ENCODE data around the gene TRIM52. TPM values are rescaled to one million over a fixed set of nuclear protein-coding genes. Genes with fewer than 3 reads are reported as not detected.

Gene TRIM52
- total and polyA plus RNA-seq, 2 of the 13 experiments (the other 11 are each of a cell fraction or from before 2014, with no cell fraction given), result 7.2 to 11.6 TPM

GRCh38 chr5:181243564-181244343 is 17.2 kb downstream of the TRIM52 start, which contains the start of gene RACK1 (continued):
- peak; percentile 29; the same call in 1 of the 2 replicates for TF ChIP-seq SIX1 (CRISPR knock-in tag; IDR thresholded peaks at IDR 0.05; ENCODE audit: borderline replicate concordance)
- peak; percentile 59; the same call in 1 of the 2 replicates for TF ChIP-seq CSRNP1 (CRISPR knock-in tag; IDR thresholded peaks at IDR 0.05)
- TF ChIP-seq ZNF780A (CRISPR knock-in tag; IDR thresholded peaks at IDR 0.05), result 0 out of 2 replicates have a peak, but pooled peaks have one; percentile 54
- TF ChIP-seq ZFY (CRISPR knock-in tag; IDR thresholded peaks at IDR 0.05), result peak; percentile 82
- TF ChIP-seq HOXA9 (CRISPR knock-in tag; IDR thresholded peaks at IDR 0.05; ENCODE audit: borderline replicate concordance), result peak; percentile 76; the same call in 1 of the 2 replicates
- TF ChIP-seq BRCA1 (CRISPR knock-in tag; IDR thresholded peaks at IDR 0.05), result no peak
- TF ChIP-seq ZNF280D (CRISPR knock-in tag; IDR thresholded peaks at IDR 0.05), result 0 out of 2 replicates have a peak, but pooled peaks have one; percentile 74
- TF ChIP-seq ATRX (CRISPR knock-in tag; IDR thresholded peaks at IDR 0.05; ENCODE audit: borderline replicate concordance), result no peak
- TF ChIP-seq TRAFD1 (CRISPR knock-in tag; IDR thresholded peaks at IDR 0.05; ENCODE audit: borderline replicate concordance), result no peak
- no peak for TF ChIP-seq ZNF142 (CRISPR knock-in tag; IDR thresholded peaks at IDR 0.05)
- TF ChIP-seq ZBTB33 (CRISPR knock-in tag; IDR thresholded peaks at IDR 0.05), result no peak
- TF ChIP-seq CCAR2 (optimal IDR thresholded peaks at IDR 0.05; ENCODE audit: low read depth, low read length), result peak; percentile 18

Data from HepG2 (cell line).